Limb (tissue), 2 donors: ENCODE data around the gene COL18A1.

ENCODE experiments used
- DNase-seq, 2 donors: peaks; one replicate each; pipeline ENCODE4 v3.0.0-alpha.2; 2016; ENCODE audit errors: extremely low spot score in 2 of 2

The COL18A1 gene

GRCh38 chr21:45401916-45402900 is 2.8 kb upstream of the COL18A1 start:
- peak in 1 of 2 donors; percentile 21 for DNase-seq

- peak in 1 of 2 donors; percentile 18 for DNase-seq
Observed at GRCh38 chr21:45403133-45403824, 1.7 kb upstream of the COL18A1 start.

GRCh38 chr21:45403825-45404729 is 888 bp upstream of the COL18A1 start:
- DNase-seq, result peak in 1 of 2 donors; percentile 64

GRCh38 chr21:45405271-45405818 is 380 bp downstream of the COL18A1 start:
- peak in 1 of 2 donors; percentile 66 for DNase-seq

- DNase-seq, result peak in 1 of 2 donors; percentile 55
Observed at GRCh38 chr21:45405819-45406762, 1.1 kb downstream of the COL18A1 start.

GRCh38 chr21:45406801-45407628 is 2.0 kb downstream of the COL18A1 start:
- peak; percentile 45 to 51 for DNase-seq

- peak in 1 of 2 donors; percentile 29 for DNase-seq
Observed at GRCh38 chr21:45407629-45408247, 2.8 kb downstream of the COL18A1 start.

- peak in 1 of 2 donors; percentile 34 for DNase-seq
Observed at GRCh38 chr21:45408271-45408791, 3.4 kb downstream of the COL18A1 start.

GRCh38 chr21:45408801-45409261 is 3.9 kb downstream of the COL18A1 start:
- peak in 1 of 2 donors; percentile 27 for DNase-seq

GRCh38 chr21:45409466-45410150 is 4.6 kb downstream of the COL18A1 start:
- DNase-seq, result peak in 1 of 2 donors; percentile 43

- peak; percentile 35 to 57 for DNase-seq
Observed at GRCh38 chr21:45410151-45410864, 5.3 kb downstream of the COL18A1 start.

- peak in 1 of 2 donors; percentile 48 for DNase-seq
Observed at GRCh38 chr21:45410865-45411809, 6.2 kb downstream of the COL18A1 start.

GRCh38 chr21:45411810-45412206 is 6.8 kb downstream of the COL18A1 start:
- no peak for DNase-seq

GRCh38 chr21:45412491-45412890 is 7.5 kb downstream of the COL18A1 start:
- peak in 1 of 2 donors; percentile 26 for DNase-seq

GRCh38 chr21:45412909-45413611 is 8.1 kb downstream of the COL18A1 start:
- peak in 1 of 2 donors; percentile 34 for DNase-seq
